CD4-positive, alpha-beta T cell treated with Interleukin-15 for 4 hours (primary cell): Measurements from ENCODE around the gene SEMA3E.
"Not testable (repeated sequence)": the region's sequence is repeated elsewhere in the genome, so short reads cannot be mapped to it uniquely, and the experiment has no call there.

ENCODE experiments used
- DNase-seq: peaks from one replicate; pipeline ENCODE4 v3.0.0-alpha.2; 2020; ENCODE audit warnings: low spot score

SEMA3E gene

DNA sequence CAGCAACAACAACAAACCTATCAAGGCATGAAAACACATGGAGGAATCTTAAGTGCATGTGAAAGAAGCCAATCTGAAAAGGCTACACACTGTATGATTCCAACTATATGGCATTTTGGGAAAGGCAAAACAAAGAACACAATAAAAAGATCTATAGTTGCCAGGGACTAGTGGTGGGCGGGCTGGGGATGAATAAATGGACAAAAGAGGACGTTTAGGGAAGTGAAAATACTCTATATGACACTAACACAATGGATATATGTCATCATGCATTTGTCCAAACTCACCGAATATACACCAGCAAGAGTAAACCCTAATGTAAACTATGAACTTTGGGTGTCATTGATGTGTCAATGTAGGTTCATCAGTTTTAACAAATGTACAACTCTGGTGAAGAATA is 89.1 kb downstream of the SEMA3E start:
- no peak for DNase-seq

DNA sequence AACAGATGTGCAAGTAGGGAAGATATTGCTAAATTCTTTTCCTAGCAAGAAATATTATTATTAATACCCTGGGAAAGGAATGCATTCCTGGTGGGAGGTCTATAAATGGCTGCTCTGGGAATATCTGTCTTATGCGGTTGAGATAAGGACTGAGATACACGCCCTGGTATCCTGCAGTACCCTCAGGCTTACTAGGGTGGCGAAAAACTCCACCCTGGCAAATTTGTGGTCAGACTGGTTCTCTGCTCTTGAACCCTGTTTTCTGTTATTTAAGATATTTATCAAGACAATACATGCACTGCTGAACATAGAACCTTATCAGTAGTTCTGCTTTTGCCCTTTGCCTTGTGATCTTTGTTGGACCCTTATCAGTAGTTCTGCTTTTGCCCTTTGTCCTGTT is 96.4 kb downstream of the SEMA3E start:
- DNase-seq: not testable (repeated sequence)

DNA sequence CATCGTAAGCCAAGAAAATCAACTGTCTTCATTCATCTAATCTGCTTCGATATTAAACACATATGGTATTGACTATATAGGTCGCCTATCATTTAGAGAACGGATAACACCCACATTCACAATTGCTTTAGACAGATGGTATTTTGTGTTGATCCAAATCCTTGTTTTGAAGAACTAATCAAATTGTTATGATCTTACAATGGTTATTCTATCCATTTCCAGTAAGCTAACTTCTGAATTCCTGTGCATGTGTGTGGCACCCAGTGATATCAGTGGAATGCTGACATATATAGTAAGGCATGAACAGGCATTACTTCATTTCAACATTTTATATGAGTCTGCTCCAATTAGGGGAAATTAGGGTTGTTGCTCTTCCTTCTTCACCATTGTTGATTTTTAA is 98.8 kb downstream of the SEMA3E start:
- no peak for DNase-seq

DNA sequence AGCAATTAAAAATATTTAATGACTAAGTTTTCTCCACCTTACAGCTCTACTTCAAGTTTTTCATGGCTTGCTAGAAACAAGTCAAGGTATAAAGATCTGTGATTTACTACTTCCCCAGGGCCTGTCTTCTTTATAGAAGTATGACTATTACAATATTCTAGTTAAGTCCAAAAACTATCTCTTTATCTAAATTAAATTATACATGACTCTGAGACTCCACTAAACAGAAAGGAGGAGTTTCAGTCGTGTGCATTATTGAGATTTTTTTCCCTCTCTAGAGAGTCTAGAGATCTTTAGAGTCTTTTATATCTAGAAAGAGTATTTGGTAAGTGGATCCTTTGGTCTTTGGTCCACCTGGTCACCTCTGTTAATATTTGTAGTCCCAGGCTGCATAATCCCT is 100.7 kb downstream of the SEMA3E start:
- DNase-seq: no peak

DNA sequence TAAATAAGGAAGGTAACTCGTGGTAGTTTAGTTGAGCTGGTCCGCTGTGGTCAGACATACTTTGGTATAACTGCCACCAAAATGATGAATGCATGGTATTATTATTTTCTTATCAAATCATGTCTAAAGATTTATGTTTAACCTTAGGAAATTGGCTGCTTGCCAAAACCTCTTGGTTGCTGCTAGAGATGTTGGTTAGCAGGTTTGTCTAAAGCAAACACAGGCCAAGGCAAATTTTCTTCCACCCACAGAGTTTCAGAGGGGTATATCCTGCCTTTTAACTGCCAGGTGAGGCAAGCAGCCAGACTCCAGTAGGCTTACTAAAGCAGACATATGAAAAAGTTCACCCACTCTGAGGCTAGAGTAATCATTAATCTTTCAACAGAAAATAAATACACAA is 101.4 kb downstream of the SEMA3E start:
- no peak for DNase-seq

DNA sequence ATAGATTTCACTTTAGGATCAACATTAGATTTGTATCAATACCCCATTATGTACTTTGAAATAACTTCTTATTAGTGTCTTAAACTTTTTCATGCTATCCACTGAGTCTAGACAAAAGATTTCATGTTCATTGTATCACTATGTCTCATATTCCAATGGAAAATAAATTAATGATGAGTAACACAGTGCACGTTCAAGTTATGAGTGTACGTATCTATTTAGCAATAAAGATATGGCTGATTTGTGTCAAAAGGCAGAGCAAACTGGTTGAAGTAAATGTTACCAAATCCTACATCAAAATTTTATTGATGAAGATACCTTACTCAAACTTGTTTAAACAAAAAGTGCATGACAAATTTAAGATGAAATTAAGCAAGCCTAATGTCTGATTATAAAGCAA is 102.4 kb downstream of the SEMA3E start:
- no peak for DNase-seq

DNA sequence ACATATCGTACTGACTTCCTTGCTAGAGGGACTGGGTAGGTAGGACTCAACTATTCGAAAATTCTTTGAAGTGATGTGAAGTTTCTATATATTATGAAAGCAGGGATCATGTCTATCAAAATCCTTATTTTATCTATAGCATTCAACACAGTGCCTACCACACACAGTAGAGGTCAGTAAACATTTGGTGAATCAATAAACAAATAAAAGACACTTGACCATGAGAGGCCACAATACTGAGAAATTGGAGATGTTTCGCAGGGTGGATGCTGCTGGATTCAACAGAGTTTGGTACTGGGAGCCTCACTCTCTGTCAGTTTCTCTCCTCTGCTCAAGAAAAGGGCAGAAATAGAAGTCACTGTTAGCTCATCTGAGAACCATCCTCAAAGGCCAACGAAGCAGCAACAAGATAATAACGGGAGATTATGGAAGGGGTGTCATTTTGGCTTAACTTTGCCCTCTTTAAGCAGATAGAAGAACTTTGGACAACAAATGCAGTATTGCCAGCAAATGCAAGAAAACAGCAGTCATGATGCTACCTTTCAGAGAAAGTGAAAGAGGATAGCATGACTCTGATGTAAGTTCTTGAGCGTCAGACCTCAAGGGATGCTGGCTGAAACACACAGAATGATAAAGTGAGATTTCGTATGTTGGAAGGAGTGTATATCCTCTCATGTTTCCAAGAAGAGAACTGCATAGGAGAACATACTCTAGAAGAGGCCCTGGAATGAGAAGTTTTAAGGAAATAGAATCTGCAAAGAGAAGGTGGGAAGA is 107.6 kb downstream of the SEMA3E start:
- no peak for DNase-seq

DNA sequence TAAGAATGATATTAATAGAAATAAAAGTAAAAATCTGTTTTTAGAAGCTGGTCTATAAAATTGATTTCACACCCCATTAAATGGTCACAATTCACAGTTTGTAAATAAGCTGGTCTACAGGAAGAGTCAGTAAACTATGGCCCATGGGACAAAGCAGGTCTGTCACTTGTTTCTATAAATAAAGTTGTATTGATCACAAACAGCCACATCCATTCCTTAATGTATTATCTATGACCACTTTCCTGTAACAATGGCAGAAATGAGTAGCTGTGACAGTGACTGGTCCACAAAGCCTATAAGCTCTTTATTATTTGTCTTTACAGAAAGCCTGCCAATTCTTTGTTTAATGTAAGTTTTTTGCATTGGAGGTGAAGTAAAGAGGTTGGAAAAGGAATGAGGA is 114.5 kb downstream of the SEMA3E start:
- no peak for DNase-seq

DNA sequence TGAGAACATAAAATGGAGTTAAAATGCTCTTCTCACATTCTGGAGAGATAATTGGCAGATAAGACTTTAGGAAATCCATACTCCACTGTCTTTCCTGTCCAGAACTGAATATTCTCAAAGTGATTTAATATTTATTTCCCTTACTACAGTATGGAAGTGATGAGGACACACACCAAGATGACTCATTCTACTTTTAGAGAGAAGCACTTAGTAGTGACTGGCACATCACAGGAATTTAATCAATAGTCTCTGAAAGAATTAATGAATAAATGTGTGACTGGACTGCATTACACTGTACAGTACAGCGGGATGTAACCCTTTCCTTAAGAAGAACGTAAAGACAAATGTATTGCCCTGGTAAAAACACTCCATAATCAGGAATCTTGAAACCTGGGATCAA is 116.7 kb downstream of the SEMA3E start:
- no peak for DNase-seq

DNA sequence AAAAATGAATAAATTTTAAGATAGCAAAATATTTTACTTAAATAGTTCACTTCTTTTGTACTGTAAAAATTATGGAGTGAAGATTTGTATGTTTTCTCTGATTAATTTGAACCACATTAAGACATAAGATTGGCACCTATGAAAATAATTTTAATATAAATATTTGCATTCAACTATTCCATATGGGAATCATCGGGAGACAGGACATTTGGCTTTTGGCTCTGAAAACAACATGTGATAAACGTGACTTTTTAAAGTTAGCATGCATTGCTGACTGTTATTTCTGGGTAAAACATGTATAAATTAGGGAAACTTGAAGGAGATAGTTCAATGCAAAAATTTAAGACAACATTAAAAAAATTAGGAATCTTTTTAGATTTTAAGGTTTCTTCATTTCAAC is 117.2 kb downstream of the SEMA3E start:
- DNase-seq: no peak

DNA sequence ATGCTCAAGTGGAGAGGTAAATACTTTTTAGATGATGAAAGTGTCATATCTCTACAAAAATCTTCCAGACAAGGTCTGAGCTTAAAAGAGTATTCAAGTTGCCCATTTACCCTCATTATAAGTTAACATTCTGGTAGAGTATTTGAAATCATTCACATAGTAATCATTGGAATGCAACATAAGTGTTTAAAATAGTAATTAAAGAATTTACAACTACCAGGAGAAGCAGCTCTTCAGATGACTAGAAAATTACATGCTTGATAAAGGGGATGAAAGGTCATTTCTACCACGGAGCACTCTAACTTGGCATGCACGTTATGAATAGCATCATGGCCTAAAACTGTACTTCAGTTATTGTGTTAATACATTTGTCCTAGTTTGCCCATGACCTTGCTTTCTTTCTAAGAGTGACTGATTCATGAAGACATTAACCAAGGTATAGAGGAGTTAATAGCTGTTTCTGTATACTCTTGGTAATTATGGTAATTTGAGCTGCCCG is 120.0 kb downstream of the SEMA3E start:
- DNase-seq: no peak

DNA sequence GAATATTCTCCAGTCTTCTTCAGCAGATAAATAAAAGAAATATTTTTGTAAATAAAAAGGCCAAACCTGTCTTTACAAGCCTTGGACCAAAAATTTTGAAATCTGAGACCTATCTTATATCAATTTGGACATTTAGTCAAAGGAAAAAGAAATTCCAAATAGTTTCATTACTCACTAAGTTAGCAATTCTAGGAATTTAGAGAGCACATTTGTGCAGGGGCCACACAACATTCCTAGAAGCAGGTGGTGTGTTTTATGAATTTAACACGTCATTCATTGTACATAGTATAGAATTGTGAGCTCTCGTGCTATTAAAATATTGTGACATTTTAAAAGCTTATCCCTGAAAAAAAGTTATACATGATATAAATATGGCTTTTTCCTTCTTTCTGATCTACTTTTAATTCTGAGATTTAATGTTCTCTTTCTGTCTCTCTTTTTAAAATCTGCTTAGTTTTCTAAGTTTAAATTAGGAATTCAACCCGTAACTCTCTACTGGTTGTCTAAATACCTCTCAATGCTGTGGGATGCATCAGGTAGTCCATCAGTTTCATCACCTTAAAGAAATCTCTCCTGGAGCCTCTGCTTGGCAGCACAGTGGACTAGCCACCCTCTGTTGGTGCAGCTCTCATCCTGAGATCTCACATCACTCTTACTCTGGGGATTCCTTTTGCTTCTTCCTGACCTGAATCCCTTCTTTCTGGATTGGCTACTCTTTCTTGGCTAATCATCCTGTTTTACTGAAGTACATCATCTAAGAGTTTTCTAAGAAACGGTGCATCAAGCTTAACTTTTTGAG is 124.5 kb downstream of the SEMA3E start:
- no peak for DNase-seq

DNA sequence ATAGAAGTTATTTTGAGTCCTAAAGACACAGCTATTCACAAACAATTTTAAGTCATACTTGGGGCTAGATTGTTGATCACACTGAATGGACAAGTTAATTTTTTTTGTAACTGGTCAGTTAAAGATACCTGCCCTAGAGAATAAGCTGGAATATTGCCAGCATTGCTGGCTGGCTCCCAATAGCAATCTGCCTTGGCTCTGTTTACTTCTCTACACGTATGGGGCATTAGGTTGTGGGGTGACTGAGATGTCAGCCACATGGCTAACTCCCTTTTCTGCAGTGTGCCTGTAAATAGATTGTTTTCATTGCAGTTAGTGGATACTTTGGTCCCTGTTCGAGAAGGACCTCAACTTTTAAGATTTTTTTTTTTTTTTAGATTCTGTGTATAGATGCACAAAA is 128.2 kb downstream of the SEMA3E start:
- no peak for DNase-seq

DNA sequence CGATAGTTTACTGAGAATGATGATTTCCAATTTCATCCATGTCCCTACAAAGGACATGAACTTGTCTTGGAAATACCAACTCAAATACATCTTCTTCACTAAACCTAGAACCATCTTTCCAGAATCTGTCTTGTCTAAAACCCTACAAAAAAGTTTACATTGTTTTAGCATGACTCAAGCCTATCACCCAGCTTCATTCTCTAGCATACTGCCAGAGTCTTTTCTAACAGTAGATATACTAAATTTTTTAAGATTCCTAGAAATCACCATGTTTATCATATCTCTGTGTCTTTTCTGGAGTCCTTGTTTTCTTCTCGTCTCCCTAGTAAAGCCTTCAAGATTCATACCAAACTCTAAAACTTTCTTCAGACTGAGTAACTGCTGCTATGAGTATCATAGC is 129.7 kb downstream of the SEMA3E start:
- DNase-seq: no peak

DNA sequence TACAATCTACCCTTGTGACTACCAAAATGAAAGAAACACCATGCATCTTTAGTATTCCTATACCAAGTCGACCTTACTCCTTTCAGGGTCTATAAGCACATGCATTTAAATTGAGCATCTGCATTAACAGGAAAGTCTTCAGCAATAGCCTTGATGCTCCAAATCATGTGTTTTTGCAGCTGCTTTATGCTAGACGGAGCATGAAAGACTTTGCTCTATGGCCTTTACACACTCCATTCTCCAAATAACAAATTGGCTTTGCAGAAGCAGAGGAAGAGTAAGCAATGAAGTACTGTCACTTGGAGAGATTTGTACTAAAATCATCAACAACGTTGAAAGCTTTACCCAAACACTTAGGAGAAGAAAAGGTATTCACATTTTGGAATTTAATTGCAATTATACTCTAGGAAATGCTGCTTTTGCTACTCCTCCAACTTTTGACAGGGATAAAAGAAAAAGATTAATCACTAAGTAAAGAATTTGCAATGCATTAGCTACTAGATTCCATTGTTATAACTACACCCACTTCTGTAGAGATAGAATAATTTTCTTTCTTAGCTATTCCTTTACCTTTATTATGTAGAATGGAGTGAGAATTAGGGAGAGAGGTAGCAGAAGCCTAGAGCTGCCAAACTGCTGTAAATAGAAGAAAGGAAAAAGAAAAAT is 131.8 kb downstream of the SEMA3E start:
- no peak for DNase-seq

DNA sequence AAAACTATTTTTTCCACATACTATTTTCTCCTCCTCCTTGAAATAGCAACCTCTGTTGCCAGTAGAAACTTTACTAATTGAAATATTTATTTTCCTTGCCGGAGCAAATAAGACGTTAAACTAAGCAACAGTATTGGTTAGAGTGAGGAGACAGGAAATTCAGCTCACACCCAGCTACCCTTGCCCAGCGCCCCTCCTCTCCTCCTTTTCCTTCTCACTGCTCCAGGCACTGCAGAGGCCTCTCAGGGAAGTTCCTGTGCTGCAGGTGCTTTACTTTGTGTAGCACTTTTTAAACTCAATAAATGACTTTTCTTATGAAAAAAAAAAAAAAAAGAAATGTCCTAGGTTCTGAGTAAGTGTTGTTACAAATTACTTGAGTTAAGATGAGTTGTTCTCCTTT is 134.0 kb downstream of the SEMA3E start:
- DNase-seq: no peak

DNA sequence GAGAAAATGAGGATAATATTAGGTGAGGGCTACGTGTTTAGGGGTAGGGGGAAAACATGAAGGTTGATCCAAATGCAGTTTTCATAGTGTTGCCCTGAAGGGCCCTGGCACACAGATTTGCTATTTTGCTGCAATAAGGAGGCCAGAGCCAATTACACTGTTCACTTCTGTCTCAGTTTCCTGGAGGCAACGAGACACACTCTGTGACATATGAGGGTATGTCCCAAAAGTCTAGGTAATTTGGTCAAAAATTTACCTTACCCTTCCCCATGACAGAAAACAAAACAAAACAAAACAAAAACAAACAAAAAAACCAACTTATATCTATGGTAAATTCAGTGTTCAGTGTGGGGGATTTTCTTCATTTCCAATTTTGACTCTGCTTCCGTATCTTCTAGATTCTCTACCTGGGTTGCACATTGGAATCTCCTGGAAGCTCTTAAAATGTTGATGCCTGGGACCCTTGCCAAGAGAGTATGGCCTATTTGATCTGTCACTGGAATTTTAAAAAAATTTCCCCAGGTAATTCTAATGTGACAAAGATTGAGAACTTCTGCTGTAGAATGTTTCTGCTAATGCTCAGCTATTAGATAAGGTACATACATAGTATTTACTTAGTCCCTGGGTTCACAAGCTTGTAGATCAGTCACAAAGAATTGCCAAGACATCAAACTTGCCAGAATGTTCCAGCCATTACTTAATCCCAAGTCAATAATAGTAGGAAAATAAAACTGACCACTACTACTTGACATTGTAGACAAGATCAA is 139.5 kb downstream of the SEMA3E start:
- no peak for DNase-seq

DNA sequence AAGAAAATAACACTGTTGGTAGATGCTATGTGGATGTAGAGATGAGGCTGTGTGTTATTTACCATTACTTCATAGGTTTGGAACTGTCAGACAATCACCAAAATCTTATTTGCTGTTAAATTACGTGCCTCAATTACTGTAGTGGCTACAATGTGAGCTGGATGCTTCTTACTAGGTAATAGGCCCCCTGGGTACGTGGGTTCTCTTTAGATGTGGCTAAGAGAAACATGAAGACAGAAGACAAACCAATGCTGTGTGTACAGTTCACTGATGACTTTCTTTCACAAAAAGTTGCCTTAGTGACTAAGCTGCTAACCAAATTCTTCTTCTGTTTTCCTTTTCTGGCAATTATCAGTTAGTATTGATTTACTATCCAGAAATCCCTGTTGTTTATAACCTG is 144.6 kb downstream of the SEMA3E start:
- DNase-seq: no peak

DNA sequence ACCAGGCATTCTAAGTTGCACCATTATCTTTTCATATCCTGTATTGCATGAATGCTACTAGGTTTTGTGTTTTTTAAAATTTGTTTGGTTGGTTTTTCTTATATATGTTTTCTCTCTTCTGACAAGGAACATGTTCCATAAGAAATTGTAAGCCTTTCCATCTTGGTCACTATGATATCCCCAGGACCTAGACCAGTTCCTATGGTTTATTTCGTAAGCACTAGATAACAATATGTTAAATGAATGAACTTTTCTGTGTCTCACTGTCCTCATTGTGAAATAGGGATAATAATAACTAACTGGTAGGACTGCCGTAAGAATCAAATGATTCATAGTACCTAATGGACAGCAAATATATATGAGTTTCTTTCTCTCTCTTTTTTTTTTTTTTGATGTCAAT is 146.3 kb downstream of the SEMA3E start:
- no peak for DNase-seq

DNA sequence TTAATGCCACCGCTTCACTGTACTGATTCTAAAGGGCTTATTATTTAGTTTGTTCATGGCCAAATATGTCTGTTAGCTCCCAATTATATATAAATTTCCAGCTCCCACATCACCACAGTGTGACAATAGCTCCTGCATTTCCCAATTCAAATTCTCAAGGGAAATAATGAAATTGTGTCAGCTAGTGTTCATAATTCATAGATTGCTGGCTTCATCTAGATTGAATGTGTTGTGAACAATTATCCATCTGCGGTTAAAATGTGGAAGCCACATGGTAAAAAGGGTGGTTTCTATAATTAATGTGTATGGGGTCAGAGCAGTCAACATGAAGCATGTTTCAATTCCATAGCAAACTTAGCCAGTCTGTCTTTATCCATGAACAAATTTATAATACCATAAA is 154.3 kb downstream of the SEMA3E start:
- no peak for DNase-seq

DNA sequence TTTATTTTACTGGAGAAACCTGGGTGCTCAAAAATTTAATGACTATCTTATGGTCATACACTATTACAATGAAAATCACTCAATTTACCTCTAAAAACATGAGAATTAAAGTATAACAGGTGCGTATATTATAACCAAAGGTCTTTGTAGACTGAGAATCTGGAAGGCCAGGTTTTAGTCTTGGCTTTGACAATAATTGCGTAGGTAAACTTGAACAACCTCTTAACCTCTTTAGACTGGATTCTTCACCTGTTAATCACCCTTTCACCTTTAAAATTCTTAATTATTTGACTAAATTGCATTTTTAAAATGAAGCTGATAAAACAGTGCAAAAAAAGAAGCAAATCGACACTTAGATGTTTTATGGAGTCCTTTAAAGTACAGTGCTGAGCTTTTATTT is 156.1 kb downstream of the SEMA3E start:
- no peak for DNase-seq

DNA sequence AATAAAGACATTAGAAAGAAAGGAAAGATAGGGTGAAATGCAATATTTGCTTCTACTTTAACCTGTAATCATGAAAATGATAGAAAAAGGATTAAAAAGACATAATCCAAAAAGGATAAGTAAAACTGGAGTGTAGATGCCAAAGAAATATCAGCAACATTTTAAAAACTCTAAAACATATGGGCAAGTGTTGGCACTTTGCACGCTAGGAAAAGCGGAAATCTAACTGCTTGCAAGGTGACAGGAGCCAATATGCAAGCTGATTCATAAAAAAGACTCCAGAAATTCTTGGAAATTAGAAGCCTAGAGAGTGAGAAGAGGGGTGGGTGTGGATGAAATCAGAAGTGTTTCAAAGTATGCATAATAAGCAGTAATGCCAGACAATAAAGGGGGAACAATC is 161.1 kb downstream of the SEMA3E start:
- DNase-seq: no peak
